HepG2 (cell line): ENCODE data around the gene SIAH2. TPM values are rescaled to one million over a fixed set of nuclear protein-coding genes. Genes with fewer than 3 reads are reported as not detected.

Experiments used
- ATF7 ChIP-seq, 2 experiments: fragments of 450-650 bp in 1 of 2; sonication (generic) in 1 of 2; formaldehyde crosslinking in 1 of 2; IDR thresholded peaks; 2 replicates each; pipeline versions ENCODE4 v1.4.0 to v1.6.1; 2016 to 2020; ENCODE audit warnings: antibody characterized with exemption in 1 of 2, mild to moderate bottlenecking in 1 of 2, missing genetic modification reagents in 1 of 2
- ELF1 ChIP-seq: sonication (generic); formaldehyde crosslinking; IDR thresholded peaks from 2 replicates; pipeline ENCODE4 v1.4.0; 2020; ENCODE audit warnings: missing genetic modification reagents
- HNRNPK ChIP-seq: fragments of 200-400 bp; formaldehyde crosslinking; IDR thresholded peaks from 2 replicates; pipeline ENCODE4 v1.6.1; 2018; ENCODE audit warnings: low read length, low read depth, moderate library complexity, mild to moderate bottlenecking; ENCODE audit not compliant: poor library complexity, severe bottlenecking
- IRF9 ChIP-seq: sonication (generic); formaldehyde crosslinking; IDR thresholded peaks from 2 replicates; pipeline ENCODE4 v1.8.0; 2022; ENCODE audit warnings: missing genetic modification reagents, mild to moderate bottlenecking, borderline replicate concordance
- ISX ChIP-seq: sonication (generic); formaldehyde crosslinking; conservative IDR thresholded peaks from 2 replicates; pipeline ENCODE4 v1.5.0; 2020; ENCODE audit warnings: missing genetic modification reagents
- NFE2L2 ChIP-seq: fragments of 150-350 bp; IDR thresholded peaks from 2 replicates; pipeline ENCODE4 v1.6.1; 2014; ENCODE audit warnings: low read length
- NKX3-1 ChIP-seq: sonication (generic); formaldehyde crosslinking; IDR thresholded peaks from 2 replicates; pipeline ENCODE4 v1.5.0; 2020; ENCODE audit warnings: missing genetic modification reagents
- NR2C2 ChIP-seq: sonication (generic); formaldehyde crosslinking; IDR thresholded peaks from 2 replicates; pipeline ENCODE4 v1.4.0; 2020; ENCODE audit warnings: missing genetic modification reagents, mild to moderate bottlenecking, moderate library complexity, borderline replicate concordance
- NRL ChIP-seq: sonication (generic); formaldehyde crosslinking; IDR thresholded peaks from 2 replicates; pipeline ENCODE4 v1.5.0; 2020; ENCODE audit warnings: missing genetic modification reagents, mild to moderate bottlenecking, moderate library complexity, borderline replicate concordance
- RBFOX2 ChIP-seq: fragments of 200-400 bp; formaldehyde crosslinking; IDR thresholded peaks from 2 replicates; pipeline ENCODE4 v1.6.1; 2017; ENCODE audit warnings: low read depth, mild to moderate bottlenecking, low read length
- TARDBP ChIP-seq: sonication (generic); formaldehyde crosslinking; IDR thresholded peaks from 2 replicates; pipeline ENCODE4 v1.8.0; 2022; ENCODE audit warnings: mild to moderate bottlenecking, missing genetic modification reagents
- ZC3H13 ChIP-seq: sonication (generic); formaldehyde crosslinking; IDR thresholded peaks from 2 replicates; pipeline ENCODE4 v1.8.1; 2023; ENCODE audit warnings: mild to moderate bottlenecking, missing genetic modification reagents, moderate library complexity
- ZFP36 ChIP-seq: fragments of 150-350 bp; IDR thresholded peaks from 2 replicates; pipeline ENCODE4 v1.6.1; 2018; ENCODE audit warnings: borderline replicate concordance, low read length, low read depth; ENCODE audit not compliant: partially characterized antibody
- ZFP41 ChIP-seq: sonication (generic); formaldehyde crosslinking; IDR thresholded peaks from 2 replicates; pipeline ENCODE4 v1.4.0; 2020; ENCODE audit warnings: mild to moderate bottlenecking, missing genetic modification reagents, borderline replicate concordance
- ZNF280D ChIP-seq: sonication (generic); formaldehyde crosslinking; IDR thresholded peaks from 2 replicates; pipeline ENCODE4 v1.5.1; 2020; ENCODE audit warnings: mild to moderate bottlenecking, missing genetic modification reagents
- ZNF747 ChIP-seq: sonication (generic); formaldehyde crosslinking; IDR thresholded peaks from 2 replicates; pipeline ENCODE4 v1.8.1; 2023; ENCODE audit warnings: missing genetic modification reagents, mild to moderate bottlenecking, borderline replicate concordance
- ZSCAN9 ChIP-seq: IDR thresholded peaks from 2 replicates; pipeline ENCODE4 v1.6.1; 2016; ENCODE audit warnings: borderline replicate concordance
- polyA plus RNA-seq, 8 experiments: library from polyadenylated mRNA; depleted of rRNA in 3 of 8; stranded (reverse) in 7 of 8; unstranded in 1 of 8; fragments of >200 nt; fragmentation: Illumina TruSeq in 4 of 8; extraction: Trizol in 4 of 8; gene quantifications; 2 replicates each; pipeline versions ENCODE4 v1.2.1 to v1.2.3, GENCODE V29; 2011 to 2016; ENCODE audit warnings: low read depth in 4 of 8, missing spikeins in 1 of 8, mixed read lengths in 1 of 8; ENCODE audit not compliant: insufficient read depth in 1 of 8
- total RNA-seq, 5 experiments: library from RNA; depleted of rRNA; stranded (reverse); fragments of >200 nt; fragmentation: Illumina TruSeq; extraction: Trizol; gene quantifications; 2 replicates each; pipeline ENCODE4 v1.2.3, GENCODE V29; 2016; ENCODE audit warnings: low read depth in 1 of 5
- TF ChIP-seq, protein P1 (sequence below): sonication (generic); formaldehyde crosslinking; IDR thresholded peaks from 2 replicates; pipeline ENCODE4 v1.4.0; 2020; ENCODE audit warnings: missing genetic modification reagents, borderline replicate concordance

The SIAH2 gene
- total and polyA plus RNA-seq, 2 of the 13 experiments (the other 11 are each of a cell fraction or from before 2014, with no cell fraction given) = 71.8 to 117 TPM

GRCh38 chr3:150763122-150763840 is at the start of gene SIAH2 (continued):
- 0 out of 2 replicates have a peak, but pooled peaks have one; percentile 19 for TF ChIP-seq ELF1 (CRISPR knock-in tag)
- TF ChIP-seq ISX = 0 out of 2 replicates have a peak, but pooled peaks have one; percentile 51
- no peak for TF ChIP-seq ZFP36
- TF ChIP-seq NRL (CRISPR knock-in tag) = peak; percentile 72; the same call in 1 of the 2 replicates
- peak; percentile 62; the same call in 1 of the 2 replicates for TF ChIP-seq ZSCAN9 (CRISPR knock-in tag)
- TF ChIP-seq RBFOX2 = peak; percentile 3; the same call in 1 of the 2 replicates
- TF ChIP-seq TARDBP (CRISPR knock-in tag) = 0 out of 2 replicates have a peak, but pooled peaks have one; percentile 28
- no peak for TF ChIP-seq ZFP41 (CRISPR knock-in tag)
- peak; percentile 28 for TF ChIP-seq HNRNPK
- no peak for TF ChIP-seq IRF9
- no peak for TF ChIP-seq ATF7 (IDR thresholded peaks at IDR 0.05)
- peak; percentile 69; the same call in 1 of the 2 replicates for TF ChIP-seq ATF7 (CRISPR knock-in tag; IDR thresholded peaks at IDR 0.05)
- no peak; the same call in 1 of the 2 replicates for TF ChIP-seq ZNF747 (CRISPR knock-in tag)
- TF ChIP-seq, protein P1, sequence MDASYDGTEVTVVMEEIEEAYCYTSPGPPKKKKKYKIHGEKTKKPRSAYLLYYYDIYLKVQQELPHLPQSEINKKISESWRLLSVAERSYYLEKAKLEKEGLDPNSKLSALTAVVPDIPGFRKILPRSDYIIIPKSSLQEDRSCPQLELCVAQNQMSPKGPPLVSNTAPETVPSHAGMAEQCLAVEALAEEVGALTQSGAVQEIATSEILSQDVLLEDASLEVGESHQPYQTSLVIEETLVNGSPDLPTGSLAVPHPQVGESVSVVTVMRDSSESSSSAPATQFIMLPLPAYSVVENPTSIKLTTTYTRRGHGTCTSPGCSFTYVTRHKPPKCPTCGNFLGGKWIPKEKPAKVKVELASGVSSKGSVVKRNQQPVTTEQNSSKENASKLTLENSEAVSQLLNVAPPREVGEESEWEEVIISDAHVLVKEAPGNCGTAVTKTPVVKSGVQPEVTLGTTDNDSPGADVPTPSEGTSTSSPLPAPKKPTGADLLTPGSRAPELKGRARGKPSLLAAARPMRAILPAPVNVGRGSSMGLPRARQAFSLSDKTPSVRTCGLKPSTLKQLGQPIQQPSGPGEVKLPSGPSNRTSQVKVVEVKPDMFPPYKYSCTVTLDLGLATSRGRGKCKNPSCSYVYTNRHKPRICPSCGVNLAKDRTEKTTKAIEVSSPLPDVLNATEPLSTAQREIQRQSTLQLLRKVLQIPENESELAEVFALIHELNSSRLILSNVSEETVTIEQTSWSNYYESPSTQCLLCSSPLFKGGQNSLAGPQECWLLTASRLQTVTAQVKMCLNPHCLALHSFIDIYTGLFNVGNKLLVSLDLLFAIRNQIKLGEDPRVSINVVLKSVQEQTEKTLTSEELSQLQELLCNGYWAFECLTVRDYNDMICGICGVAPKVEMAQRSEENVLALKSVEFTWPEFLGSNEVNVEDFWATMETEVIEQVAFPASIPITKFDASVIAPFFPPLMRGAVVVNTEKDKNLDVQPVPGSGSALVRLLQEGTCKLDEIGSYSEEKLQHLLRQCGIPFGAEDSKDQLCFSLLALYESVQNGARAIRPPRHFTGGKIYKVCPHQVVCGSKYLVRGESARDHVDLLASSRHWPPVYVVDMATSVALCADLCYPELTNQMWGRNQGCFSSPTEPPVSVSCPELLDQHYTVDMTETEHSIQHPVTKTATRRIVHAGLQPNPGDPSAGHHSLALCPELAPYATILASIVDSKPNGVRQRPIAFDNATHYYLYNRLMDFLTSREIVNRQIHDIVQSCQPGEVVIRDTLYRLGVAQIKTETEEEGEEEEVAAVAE (CRISPR knock-in tag) = peak; percentile 44; the same call in 1 of the 2 replicates
- no peak; the same call in 1 of the 2 replicates for TF ChIP-seq ZC3H13
- no peak for TF ChIP-seq NFE2L2
- peak; percentile 40; the same call in 1 of the 2 replicates for TF ChIP-seq NKX3-1 (CRISPR knock-in tag)
- TF ChIP-seq ZNF280D = peak; percentile 71; the same call in 1 of the 2 replicates
- TF ChIP-seq NR2C2 (CRISPR knock-in tag) = no peak; the same call in 1 of the 2 replicates
